Measurements from ENCODE around the gene ZNF236. TPM values are rescaled to one million over a fixed set of nuclear protein-coding genes. Genes with fewer than 3 reads are reported as not detected.
A peak's percentile ranks its signal among the peaks of the same experiment; 100 is the strongest.

ZNF236 gene
- total RNA-seq, 1 experiment from 2014 or later = 24.8 TPM

DNA sequence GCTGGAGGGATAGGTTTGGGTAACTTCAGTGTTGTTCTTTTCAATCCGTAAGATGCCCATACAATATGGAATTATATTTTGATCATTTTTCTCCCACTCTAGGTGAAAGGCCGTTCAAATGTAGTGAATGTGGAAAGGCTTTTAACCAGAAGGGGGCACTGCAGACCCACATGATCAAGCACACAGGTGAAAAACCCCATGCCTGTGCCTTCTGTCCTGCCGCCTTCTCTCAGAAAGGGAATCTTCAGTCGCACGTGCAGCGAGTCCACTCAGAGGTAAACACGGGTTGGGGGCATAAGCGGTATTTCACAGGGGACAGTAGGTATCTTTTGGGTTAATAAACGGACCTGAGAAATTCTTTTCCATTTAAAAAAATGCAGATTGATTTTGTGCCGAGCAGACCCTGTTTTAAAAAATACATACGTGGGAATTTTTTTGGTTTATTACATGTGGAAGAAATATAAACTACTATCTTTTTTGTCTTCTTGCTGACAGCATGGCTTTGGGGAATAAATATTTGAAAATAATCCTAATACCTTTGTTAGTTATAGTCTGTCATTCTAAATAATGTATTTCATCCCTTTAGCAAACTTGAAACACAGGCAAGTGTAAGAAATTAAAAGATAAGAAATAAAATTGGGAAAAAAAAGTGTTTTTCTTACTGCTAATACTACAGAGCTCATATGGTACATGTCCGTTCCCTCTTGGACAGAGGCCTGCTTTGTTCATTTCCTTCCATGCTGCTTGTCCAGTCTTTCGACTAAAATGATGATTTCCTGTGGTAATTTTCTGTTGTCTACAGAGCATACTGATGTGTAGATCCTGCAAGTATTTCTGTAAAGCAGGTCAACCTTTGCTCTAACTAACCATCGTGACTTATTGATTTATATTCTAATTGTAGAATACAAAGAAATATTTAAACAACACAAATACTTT is 53.3 kb downstream of the ZNF236 start:
- intact Hi-C loops (cut with micrococcal nuclease; ENCODE audit: unreplicated experiment) = loop anchor here (5.0 kb wide), 1 partner anchor 182 kb away; no protein-coding TSS in a partner anchor
- Histone ChIP-seq H3K36me3 (ENCODE audit: insufficient read depth, low read length, poor library complexity, severe bottlenecking) (peaks cover 7% of the 10 kb centered on the region), H3K27me3 (replicated peaks; ENCODE audit: insufficient read depth, low read depth, low read length, poor library complexity) (no peaks in the 10 kb centered on the region), H3K27ac (ENCODE audit: low read depth, low read length, poor library complexity, severe bottlenecking) (no peak overlapping the region), H3K4me1 (ENCODE audit: insufficient read depth, low read length, poor library complexity, severe bottlenecking) (no peaks in the 10 kb centered on the region), H3K9me3 (ENCODE audit: low read depth, low read length, poor library complexity, severe bottlenecking) (no peaks in the 10 kb centered on the region), H3K4me3 (ENCODE audit: low read depth, low read length, poor library complexity, severe bottlenecking) (no peak overlapping the region)
- BruUV-seq (replicated peaks) = no TSS peak
- TF ChIP-seq, protein P1, sequence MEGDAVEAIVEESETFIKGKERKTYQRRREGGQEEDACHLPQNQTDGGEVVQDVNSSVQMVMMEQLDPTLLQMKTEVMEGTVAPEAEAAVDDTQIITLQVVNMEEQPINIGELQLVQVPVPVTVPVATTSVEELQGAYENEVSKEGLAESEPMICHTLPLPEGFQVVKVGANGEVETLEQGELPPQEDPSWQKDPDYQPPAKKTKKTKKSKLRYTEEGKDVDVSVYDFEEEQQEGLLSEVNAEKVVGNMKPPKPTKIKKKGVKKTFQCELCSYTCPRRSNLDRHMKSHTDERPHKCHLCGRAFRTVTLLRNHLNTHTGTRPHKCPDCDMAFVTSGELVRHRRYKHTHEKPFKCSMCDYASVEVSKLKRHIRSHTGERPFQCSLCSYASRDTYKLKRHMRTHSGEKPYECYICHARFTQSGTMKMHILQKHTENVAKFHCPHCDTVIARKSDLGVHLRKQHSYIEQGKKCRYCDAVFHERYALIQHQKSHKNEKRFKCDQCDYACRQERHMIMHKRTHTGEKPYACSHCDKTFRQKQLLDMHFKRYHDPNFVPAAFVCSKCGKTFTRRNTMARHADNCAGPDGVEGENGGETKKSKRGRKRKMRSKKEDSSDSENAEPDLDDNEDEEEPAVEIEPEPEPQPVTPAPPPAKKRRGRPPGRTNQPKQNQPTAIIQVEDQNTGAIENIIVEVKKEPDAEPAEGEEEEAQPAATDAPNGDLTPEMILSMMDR (conservative IDR thresholded peaks at IDR 0.05; ENCODE audit: low read depth, low read length) = peak; percentile 70
- no peak for TF ChIP-seq EZH2 (IDR thresholded peaks at IDR 0.05; ENCODE audit: borderline replicate concordance, low read depth, low read length, poor library complexity, severe bottlenecking)
- ChIA-PET CTCF (no interaction called here), POLR2A (ENCODE audit: low non-redundant PET) (no interaction called here)
- peak; percentile 45 for DNase-seq (ENCODE audit: low spot score)

DNA sequence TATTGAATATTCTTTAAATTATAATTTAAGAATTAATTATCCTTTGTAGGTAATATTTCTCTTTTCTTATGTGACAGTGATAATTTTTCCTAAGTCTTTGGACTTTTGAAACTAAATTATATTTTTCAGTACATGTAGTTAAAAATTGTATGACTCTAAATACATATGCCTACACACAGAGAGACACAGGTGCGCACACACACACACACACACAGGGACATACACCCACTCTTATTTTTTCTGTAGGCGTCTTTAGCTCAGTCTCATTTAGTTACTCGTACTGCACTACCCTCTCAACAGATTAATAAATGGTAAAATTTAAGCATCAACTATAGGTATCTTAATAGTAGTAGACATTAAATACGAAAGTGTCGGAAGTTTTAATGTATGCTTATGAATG is 56.1 kb downstream of the ZNF236 start:
- intact Hi-C loops (cut with micrococcal nuclease; ENCODE audit: unreplicated experiment) = loop anchor here (5.0 kb wide), 1 partner anchor 179 kb away; no protein-coding TSS in a partner anchor
- Histone ChIP-seq H3K36me3 (ENCODE audit: insufficient read depth, low read length, poor library complexity, severe bottlenecking) (peaks cover 30% of the 10 kb centered on the region), H3K27me3 (replicated peaks; ENCODE audit: insufficient read depth, low read depth, low read length, poor library complexity) (no peaks in the 10 kb centered on the region), H3K4me1 (ENCODE audit: insufficient read depth, low read length, poor library complexity, severe bottlenecking) (no peaks in the 10 kb centered on the region), H3K4me3 (ENCODE audit: low read depth, low read length, poor library complexity, severe bottlenecking) (no peak overlapping the region), H3K9me3 (ENCODE audit: low read depth, low read length, poor library complexity, severe bottlenecking) (no peaks in the 10 kb centered on the region), H3K27ac (ENCODE audit: low read depth, low read length, poor library complexity, severe bottlenecking) (no peak overlapping the region)
- POLR2A ChIA-PET (ENCODE audit: low non-redundant PET) = no interaction called here
- CTCF ChIA-PET = no interaction called here
- BruUV-seq (replicated peaks) = no TSS peak
- no peak for DNase-seq (ENCODE audit: low spot score)
- no peak for TF ChIP-seq EZH2 (IDR thresholded peaks at IDR 0.05; ENCODE audit: borderline replicate concordance, low read depth, low read length, poor library complexity, severe bottlenecking)
- TF ChIP-seq, protein P1 (conservative IDR thresholded peaks at IDR 0.05; ENCODE audit: low read depth, low read length) = no peak

DNA sequence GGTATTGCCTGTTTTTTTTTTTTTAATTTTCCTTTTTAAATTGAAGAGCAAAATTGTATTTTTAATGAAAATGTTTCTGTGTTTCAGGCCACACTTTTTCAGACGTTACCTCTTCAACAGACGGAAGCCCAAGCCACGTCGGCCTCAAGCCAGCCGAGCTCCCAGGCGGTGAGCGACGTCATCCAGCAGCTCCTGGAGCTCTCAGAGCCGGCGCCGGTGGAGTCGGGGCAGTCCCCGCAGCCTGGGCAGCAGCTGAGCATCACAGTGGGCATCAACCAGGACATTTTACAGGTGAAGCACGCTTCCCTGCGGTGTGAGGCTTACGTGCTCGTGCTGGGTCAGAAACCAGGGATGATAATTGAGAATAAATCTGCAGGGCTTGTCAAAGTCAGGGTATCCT is 57.7 kb downstream of the ZNF236 start:
- POLR2A ChIA-PET (ENCODE audit: low non-redundant PET) = no interaction called here
- no TSS peak for BruUV-seq (replicated peaks)

More for the DNA sequence above, 57.7 kb downstream of the ZNF236 start:
- Histone ChIP-seq H3K36me3 (ENCODE audit: insufficient read depth, low read length, poor library complexity, severe bottlenecking) (peaks cover 30% of the 10 kb centered on the region), H3K27me3 (replicated peaks; ENCODE audit: insufficient read depth, low read depth, low read length, poor library complexity) (no peaks in the 10 kb centered on the region), H3K9me3 (ENCODE audit: low read depth, low read length, poor library complexity, severe bottlenecking) (no peaks in the 10 kb centered on the region), H3K27ac (ENCODE audit: low read depth, low read length, poor library complexity, severe bottlenecking) (no peak overlapping the region), H3K4me1 (ENCODE audit: insufficient read depth, low read length, poor library complexity, severe bottlenecking) (no peaks in the 10 kb centered on the region), H3K4me3 (ENCODE audit: low read depth, low read length, poor library complexity, severe bottlenecking) (no peak overlapping the region)
- CTCF ChIA-PET = no interaction called here
- intact Hi-C loops (cut with micrococcal nuclease; ENCODE audit: unreplicated experiment) = no loop called here
- TF ChIP-seq, protein P1 (conservative IDR thresholded peaks at IDR 0.05; ENCODE audit: low read depth, low read length) = no peak
- no peak for TF ChIP-seq EZH2 (IDR thresholded peaks at IDR 0.05; ENCODE audit: borderline replicate concordance, low read depth, low read length, poor library complexity, severe bottlenecking)
- no peak for DNase-seq (ENCODE audit: low spot score)

All from A673 (cell line).